Cerebellar nuclear complex (tissue), 1 donor: Measurements from ENCODE around the gene AKAP13.

ENCODE experiments used
- DNase-seq, 2 experiments: peaks; one replicate each; lab custom pipeline; 2025; lab: John Stamatoyannopoulos, UW

AKAP13 gene

DNA sequence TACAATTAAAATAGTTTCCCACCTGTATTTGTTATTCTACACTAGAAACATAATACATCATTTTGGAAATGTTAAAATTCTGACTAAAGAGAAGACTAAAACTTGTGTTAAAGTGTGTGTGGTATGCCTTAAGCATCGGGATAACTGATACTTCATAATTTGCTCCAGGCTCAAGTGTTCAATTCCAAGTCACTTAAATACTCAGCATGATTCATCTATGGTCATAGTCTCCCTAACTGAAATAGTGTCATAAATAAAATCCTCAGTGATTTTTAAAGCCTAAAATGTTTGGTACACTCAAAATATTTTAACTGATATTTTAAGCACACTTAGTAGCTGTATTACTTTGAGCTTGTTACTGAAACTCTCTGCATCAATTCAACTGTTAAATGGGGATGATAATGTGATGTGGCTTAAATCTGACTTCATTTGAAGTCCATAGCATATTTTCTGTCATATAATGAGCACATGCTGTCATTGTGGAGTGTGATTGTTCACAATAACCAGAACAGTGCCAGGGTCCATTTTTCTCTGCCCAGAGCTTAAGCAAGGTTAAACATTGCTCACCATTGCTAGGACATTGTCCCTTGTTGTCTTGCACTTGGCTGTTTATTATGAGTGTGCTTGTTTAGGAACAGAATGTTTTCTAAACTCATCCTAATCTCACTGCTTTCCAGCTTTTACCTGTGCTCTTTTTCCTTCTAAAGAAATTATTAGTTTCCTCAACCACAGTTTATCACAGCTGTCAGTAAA is 292.1 kb downstream of the AKAP13 start:
- DNase-seq, result no peak

DNA sequence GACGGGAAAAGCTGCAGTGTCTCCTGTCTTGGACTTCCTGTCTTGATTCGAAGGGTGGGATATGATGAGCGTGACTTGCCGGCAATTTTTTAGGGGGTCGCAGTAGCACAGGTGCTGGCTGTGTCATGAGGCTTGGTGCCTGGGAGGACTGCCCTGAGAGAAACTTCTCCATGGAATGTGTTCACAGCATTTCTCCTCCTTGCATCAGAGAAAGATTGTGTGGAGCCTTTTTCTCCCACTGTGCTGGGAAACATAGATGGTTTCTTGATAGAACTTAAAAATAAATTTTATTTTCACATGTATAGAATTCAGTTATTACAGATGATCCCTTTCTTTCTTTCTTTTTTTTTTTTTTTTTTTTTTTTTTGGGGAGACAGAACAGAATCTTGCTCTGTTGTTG is 292.9 kb downstream of the AKAP13 start:
- no peak for DNase-seq

DNA sequence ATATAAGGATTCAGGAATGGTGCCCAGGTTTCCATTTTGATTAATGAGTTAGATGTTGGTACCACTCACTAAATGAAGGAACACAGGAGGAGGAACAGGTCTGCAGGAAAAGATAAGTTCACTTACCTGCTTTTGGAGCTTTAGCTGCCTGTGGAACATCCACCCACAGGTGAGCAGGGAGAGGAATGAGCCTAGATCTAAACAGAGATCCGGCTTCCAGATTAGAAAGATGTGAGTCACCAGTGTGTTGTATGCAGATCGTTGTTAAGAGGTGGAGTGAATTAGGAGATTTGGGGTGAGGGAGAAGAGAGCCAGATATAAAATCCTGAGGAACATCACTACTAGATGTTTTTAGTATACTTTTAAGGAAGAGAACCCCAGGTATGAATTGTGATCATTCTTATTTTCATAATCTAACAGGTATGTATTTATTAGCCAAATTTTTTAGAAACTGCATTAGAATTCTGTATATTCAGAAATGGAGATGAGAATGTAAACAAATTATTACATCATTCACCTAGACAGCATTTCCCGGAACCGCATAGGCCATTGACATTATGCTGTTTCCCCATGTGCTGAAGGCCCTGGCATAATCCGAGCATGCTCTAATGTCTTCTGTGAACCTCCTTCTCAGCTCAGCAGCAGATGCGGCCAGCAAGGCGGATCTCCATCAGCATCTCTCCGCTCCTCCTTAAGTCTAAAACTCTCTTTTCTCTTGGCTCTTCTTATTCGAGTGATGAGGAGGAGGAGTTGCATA is 296.1 kb downstream of the AKAP13 start:
- no peak for DNase-seq

- DNase-seq, result no peak
Measured at GRCh38 chr15:85679231-85679630, 298.8 kb downstream of the AKAP13 start.

GRCh38 chr15:85681386-85681785 is 301.0 kb downstream of the AKAP13 start:
- no peak for DNase-seq

DNA sequence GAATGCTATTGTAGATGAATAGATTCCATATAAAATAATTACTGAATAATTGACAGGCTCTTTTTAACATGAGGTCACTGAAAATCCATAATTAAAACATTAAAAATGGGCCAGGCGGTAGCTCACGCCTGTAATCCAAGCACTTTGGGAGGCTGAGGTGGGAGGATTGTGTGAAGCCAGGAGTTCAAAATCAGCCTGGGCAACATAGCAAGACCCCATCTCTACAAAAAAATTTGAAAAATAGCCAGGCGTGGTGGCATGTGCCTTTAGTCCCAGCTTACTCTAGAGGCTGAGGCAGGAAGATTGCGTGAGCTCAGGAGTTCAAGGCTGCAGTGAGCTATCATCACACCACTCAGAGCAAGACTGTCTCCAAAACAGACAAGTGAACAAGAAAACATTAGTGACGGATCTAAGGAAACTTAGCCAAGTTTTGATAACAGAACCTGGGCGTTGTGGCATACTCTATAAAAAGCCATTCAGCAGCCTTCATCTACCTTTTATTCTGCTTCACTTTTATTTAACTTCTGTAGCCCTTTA is 303.8 kb downstream of the AKAP13 start:
- no peak for DNase-seq

GRCh38 chr15:85685356-85685755 is 305.0 kb downstream of the AKAP13 start:
- DNase-seq, result no peak

GRCh38 chr15:85687329-85687728 is 306.9 kb downstream of the AKAP13 start:
- no peak for DNase-seq

DNA sequence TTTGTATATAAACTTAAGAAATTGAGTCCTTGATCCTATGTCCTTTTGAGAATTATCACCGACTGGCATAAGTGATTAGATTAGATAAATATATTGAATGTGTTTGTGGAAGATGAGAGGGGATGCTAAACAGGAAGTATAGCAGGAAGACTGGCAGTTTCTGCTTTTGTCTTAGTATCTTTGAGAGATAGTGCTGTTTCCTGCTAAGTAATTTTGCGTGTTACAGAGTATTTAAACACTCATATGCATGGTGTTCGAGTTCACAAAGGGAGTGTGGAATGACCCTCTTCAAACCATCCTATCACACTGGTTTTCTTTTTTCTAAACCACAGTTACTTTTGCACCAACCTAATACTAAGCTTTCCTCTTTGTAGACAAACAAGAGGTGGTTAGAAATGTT is 308.3 kb downstream of the AKAP13 start:
- no peak for DNase-seq

DNA sequence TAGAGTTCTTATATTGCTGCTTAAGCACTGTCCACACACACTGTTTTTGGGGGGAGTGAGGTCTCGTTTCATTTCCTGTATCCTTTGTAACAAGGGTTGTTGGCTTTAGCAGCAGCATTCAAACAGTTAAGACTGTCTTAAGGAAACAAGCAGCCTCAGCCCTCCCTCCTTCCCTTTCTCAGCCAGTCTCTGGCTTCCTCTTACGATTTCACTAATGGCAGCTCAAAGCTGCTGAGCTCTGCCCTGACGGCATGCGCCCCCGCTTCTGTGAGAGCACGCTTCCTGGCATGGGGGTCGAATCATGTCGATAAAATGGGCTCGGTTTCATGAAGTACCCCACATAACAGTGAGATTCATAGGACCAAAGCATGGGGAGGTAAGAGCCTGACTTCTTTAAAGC is 309.3 kb downstream of the AKAP13 start:
- no peak for DNase-seq

DNA sequence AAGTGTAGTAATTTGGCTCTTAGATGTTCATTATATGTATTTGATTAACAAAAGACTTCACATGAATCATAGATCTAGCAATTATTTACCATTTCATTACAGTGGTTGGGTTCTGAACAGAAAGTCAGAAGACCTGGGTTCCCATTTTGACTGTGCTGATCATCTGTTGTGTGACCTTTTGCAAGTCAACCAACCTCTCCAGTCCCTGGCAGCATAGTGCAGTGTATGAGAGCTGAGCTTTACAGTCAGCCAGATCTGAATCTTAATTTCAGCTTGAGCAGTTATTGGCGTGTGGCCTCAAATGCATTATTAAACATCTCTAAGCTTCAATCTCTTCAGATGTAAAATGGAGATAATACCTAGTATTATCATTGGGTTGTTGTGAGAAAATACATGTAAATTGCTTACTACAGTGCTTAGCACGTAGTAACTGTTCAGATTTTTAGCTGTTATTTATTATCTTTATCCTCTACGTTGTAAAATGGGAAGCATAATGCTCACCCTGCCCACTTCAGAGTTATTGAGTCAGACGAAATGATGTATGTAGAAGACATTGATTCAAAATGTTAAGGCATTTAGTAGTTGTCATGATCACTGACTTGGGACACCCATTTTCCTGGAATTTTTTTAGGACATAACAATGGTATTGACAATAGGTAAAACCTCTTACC is 310.3 kb downstream of the AKAP13 start:
- DNase-seq, result no peak

- DNase-seq, result no peak
Measured at GRCh38 chr15:85691350-85692240, 311.2 kb downstream of the AKAP13 start.

GRCh38 chr15:85692321-85692720 is 311.9 kb downstream of the AKAP13 start:
- DNase-seq, result no peak

DNA sequence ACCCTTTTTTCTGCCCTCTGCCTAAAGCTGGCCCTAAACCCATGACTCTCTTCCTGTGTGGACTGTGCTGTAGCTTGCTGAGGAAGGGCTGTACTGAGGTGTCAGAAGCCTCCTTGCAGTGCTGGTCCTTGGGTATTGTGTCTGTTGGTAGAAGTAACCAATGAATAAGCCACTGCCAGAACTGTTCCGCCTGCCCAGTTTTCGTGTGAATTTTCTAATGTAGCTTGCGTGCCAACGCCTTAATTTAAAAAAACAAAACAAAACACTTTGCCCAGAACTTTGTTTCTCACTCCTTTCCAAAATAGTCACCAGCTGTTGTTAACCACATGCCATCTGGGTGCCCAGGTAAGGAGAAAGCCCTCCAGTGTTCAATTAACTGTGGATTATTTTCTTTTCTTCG is 312.5 kb downstream of the AKAP13 start:
- DNase-seq, result no peak

- DNase-seq, result no peak
Measured at GRCh38 chr15:85693277-85693676, 312.9 kb downstream of the AKAP13 start.

- no peak for DNase-seq
Measured at GRCh38 chr15:85694091-85694490, 313.7 kb downstream of the AKAP13 start.

DNA sequence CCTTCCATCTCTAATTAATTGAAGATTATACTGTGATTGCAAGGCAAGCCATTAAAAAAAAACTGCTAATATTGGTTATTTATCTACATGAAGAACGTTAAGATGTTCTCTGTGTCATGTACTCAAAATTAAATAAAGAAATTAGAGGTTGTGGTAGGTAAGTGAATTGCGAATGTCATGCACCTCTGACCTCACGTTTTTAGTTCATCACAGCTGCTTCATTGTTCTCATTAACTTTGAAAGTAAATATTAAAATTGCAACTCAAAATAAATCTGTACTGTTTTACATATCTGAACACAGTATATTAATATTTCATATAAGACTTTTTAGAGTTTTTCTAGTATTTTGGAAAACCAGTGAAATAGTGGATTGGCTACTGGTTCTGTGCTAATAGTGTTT is 320.4 kb downstream of the AKAP13 start:
- DNase-seq, result no peak

DNA sequence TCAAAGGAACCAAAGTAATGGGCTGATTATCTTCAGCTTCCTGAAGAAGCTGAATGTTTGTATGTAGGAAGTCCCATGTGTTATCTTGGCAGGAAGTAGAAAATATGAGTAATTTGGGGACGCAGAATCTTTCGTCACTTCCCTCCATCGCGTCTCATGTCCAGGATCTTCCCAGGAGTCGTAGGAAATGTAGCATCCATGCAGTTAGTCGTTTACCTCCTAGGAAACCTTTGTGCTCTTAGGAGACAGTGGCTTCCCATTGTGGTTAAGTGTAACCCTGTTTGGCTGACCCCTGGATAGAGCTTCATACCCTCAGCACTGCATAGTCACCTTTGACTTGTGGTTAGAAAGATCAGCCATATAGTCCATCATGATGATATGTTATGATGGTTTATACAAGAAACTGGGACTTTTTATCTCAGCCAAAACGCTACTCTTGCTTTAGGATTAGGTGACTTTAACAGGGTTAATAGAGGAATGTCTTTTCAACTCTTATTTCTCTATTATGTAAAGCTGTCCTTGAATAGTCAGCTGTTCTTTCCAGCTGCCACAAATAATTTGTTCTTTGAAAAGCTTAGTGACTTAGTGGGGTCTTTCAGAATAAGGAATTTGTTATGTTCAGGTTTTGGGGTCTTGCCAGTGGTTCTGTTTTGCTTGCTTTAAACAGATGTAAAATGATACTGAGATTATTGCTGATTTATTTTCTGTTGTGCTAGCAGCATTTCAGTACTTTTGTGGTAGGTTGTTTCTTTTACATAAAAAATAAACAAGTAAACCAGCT is 322.1 kb downstream of the AKAP13 start:
- no peak for DNase-seq

- DNase-seq, result no peak
Measured at GRCh38 chr15:85704066-85704465, 323.7 kb downstream of the AKAP13 start.

DNA sequence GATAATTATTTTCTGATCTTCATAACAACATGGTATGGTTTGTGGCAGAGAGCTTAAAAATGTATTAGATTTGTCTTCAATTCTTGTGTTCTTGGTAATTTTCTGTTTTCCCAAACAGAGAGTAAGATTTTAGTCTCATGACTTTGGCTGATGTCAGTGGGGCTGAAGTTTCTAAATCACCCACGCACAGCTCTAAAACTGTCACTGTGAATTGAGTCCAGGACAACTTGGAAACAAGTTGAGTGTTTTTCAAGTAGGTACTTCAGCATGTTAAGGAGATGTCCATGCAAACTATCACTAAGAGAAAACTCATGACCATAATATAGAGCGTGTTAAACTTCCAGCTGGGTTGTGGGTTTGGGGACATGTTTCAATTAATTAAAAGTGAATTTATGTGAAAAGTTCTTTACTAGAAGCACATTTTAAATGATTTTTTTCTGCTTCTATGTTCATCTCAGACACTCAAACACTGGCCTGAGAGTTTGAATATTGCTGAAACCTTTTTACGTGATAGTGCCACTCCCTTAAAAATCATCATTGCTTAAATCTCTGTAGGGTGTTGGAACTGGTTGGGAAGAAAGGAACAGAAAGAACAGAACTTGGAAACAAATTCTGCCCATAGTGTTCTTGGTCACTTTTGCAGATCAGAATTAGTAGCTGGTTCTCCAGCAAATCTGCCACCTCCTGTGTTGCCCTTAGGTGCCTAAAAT is 324.5 kb downstream of the AKAP13 start:
- no peak for DNase-seq
